Chondrocyte (in vitro differentiated cells): Measurements from ENCODE around the gene IL17RB. TPM values are rescaled to one million over a fixed set of nuclear protein-coding genes. Genes with fewer than 3 reads are reported as not detected.

Source experiments
- DNase-seq: peaks from one replicate; pipeline ENCODE4 v3.0.0; 2021; ENCODE audit warnings: mixed read lengths, low spot score
- H3K27ac Mint-ChIP-seq: one replicate; pipeline ENCODE4 v1.8.0; 2021; ENCODE audit warnings: mild to moderate bottlenecking, moderate library complexity, mixed read lengths; ENCODE audit not compliant: unreplicated experiment
- H3K27me3 Mint-ChIP-seq: 2 replicates; pipeline ENCODE4 v1.8.0; 2021; ENCODE audit warnings: low read depth, mixed read lengths
- H3K36me3 Mint-ChIP-seq: 2 replicates; pipeline ENCODE4 v1.8.0; 2021; ENCODE audit warnings: low read depth, mixed read lengths
- H3K4me1 Mint-ChIP-seq: 2 replicates; pipeline ENCODE4 v1.8.0; 2021; ENCODE audit warnings: low read depth, mild to moderate bottlenecking, mixed read lengths
- H3K4me3 Mint-ChIP-seq: one replicate; pipeline ENCODE4 v1.8.0; 2021; ENCODE audit warnings: mild to moderate bottlenecking, moderate library complexity, mixed read lengths; ENCODE audit not compliant: unreplicated experiment
- H3K9me3 Mint-ChIP-seq: 2 replicates; pipeline ENCODE4 v1.8.0; 2021; ENCODE audit warnings: low read depth, mixed read lengths
- CTCF ChIP-seq: fragments of 200-600 bp; sonication (generic); IDR thresholded peaks from 2 replicates; pipeline ENCODE4 v1.5.0; 2021; ENCODE audit warnings: antibody characterized with exemption, mild to moderate bottlenecking, moderate library complexity
- total RNA-seq: library from RNA; stranded (reverse); gene quantifications from 3 replicates; pipeline ENCODE4 v1.2.1, GENCODE V29; 2021

Gene IL17RB
- total RNA-seq, 1 donor from 2014 or later = 0.22 TPM

GRCh38 chr3:53817211-53817610, 29.2 kb upstream of the IL17RB start:
- DNase-seq = peak; percentile 50
- Mint-ChIP-seq H3K4me1 (no peaks in the 10 kb centered on the region), H3K36me3 (no peaks in the 10 kb centered on the region), H3K27me3 (no peaks in the 10 kb centered on the region), H3K4me3 (no peak overlapping the region), H3K9me3 (no peaks in the 10 kb centered on the region), H3K27ac (no peak overlapping the region)
- no peak for TF ChIP-seq CTCF

- no peak for DNase-seq
- Mint-ChIP-seq H3K27ac (no peak overlapping the region), H3K27me3 (no peaks in the 10 kb centered on the region), H3K36me3 (no peaks in the 10 kb centered on the region), H3K4me3 (no peak overlapping the region), H3K9me3 (no peaks in the 10 kb centered on the region), H3K4me1 (no peaks in the 10 kb centered on the region)
- no peak for TF ChIP-seq CTCF
Observed at GRCh38 chr3:53817809-53818208, 28.6 kb upstream of the IL17RB start.

- no peak for TF ChIP-seq CTCF
- H3K36me3 Mint-ChIP-seq = no peaks in the 10 kb centered on the region
- no peak overlapping the region for H3K4me3 Mint-ChIP-seq
Observed at GRCh38 chr3:53818221-53819162, 27.9 kb upstream of the IL17RB start.

GRCh38 chr3:53819163-53819868, 27.1 kb upstream of the IL17RB start:
- Mint-ChIP-seq H3K4me1 (no peaks in the 10 kb centered on the region), H3K4me3 (no peak overlapping the region), H3K36me3 (no peaks in the 10 kb centered on the region), H3K27ac (no peak overlapping the region), H3K9me3 (no peaks in the 10 kb centered on the region), H3K27me3 (no peaks in the 10 kb centered on the region)
- no peak for TF ChIP-seq CTCF
- DNase-seq = peak; percentile 64

More at GRCh38 chr3:53818221-53819162, 27.9 kb upstream of the IL17RB start:
- no peak for DNase-seq
- Mint-ChIP-seq H3K9me3 (no peaks in the 10 kb centered on the region), H3K27me3 (no peaks in the 10 kb centered on the region), H3K27ac (no peak overlapping the region), H3K4me1 (no peaks in the 10 kb centered on the region)

GRCh38 chr3:53820084-53820483, 26.3 kb upstream of the IL17RB start:
- no peaks in the 10 kb centered on the region for H3K36me3 Mint-ChIP-seq
- no peak overlapping the region for H3K27ac Mint-ChIP-seq
- H3K9me3 Mint-ChIP-seq = no peaks in the 10 kb centered on the region
- DNase-seq = no peak
- H3K4me3 Mint-ChIP-seq = no peak overlapping the region
- H3K27me3 Mint-ChIP-seq = no peaks in the 10 kb centered on the region
- TF ChIP-seq CTCF = no peak
- no peaks in the 10 kb centered on the region for H3K4me1 Mint-ChIP-seq
